ENCODE measurements around the gene C11orf42. TPM values are rescaled to one million over a fixed set of nuclear protein-coding genes. Genes with fewer than 3 reads are reported as not detected.

C11orf42 gene, protein sequence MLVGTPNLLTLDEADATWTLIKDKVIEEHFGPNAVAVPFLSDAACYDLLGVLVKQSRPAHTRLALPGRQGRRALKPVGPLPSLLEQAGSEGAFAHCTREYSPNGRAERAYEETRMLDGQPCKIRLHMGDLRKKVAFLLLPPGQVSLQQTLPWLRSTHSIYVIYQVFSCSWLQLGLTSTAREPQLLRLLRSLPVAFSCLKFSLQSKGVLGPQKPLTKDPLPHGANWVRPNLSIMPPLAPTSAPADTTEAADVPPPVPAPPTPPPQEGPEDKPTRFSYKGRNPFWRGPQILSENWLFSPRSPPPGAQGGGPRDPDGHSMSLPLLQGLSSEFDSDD
- total RNA-seq (not detected), polyA plus RNA-seq (not detected)
- long read RNA-seq, donor 1, partial matches to known transcripts, result 0 of 1 reads
- long read RNA-seq, donor 1, other reads (novel, unspliced or antisense), result 1 of 1 reads
- long read RNA-seq, donor 2, partial matches to known transcripts, result 11 of 34 reads
- long read RNA-seq, donor 2, other reads (novel, unspliced or antisense), result 23 of 34 reads
- long read RNA-seq, donor 3, partial matches to known transcripts, result 0 of 1 reads
- long read RNA-seq, donor 3, other reads (novel, unspliced or antisense), result 1 of 1 reads

DNA sequence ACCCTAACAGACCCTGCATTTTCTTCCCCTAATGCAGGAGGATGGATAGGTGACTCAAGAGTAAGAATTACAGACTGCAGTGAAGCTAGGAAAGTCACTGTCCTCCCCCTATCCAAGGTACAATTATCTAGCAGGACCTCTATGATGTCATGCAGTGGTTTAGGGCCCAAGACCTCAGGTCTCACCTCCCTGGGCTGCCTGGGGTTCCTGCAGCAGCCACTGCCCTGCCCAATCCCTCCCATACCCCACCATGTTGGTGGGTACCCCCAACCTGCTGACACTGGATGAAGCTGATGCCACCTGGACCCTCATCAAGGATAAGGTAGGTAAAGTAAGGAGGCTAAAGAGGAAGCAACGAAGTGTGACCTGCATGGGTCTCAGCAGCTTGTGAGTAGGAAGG lies at the start of gene C11orf42:
Gene C11orf42, plus strand, starts transcription at position 192 of the 400 bp plus-strand sequence. Its CDS starts 59 bp downstream, at position 251.
- Histone ChIP-seq H3K27ac (no peak within 1 kb of the TSS), H3K9me3 (no peaks in the 10 kb centered on the region), H3K36me3 (no peaks in the 10 kb centered on the region), H3K4me3 (no peak within 1 kb of the TSS), H3K4me1 (ENCODE audit: insufficient read depth) (peaks cover 3% of the 10 kb centered on the region), H3K27me3 (no peaks in the 10 kb centered on the region)
- TF ChIP-seq POLR2A (IDR thresholded peaks at IDR 0.05), result no peak
- intact Hi-C loops (cut with DNase I), result no loop called here
- 93 to 98% (median 93%) methylated on average over 1 of the region's 1 CpG for WGBS, 3 donors
- DNase-seq, result no peak

DNA sequence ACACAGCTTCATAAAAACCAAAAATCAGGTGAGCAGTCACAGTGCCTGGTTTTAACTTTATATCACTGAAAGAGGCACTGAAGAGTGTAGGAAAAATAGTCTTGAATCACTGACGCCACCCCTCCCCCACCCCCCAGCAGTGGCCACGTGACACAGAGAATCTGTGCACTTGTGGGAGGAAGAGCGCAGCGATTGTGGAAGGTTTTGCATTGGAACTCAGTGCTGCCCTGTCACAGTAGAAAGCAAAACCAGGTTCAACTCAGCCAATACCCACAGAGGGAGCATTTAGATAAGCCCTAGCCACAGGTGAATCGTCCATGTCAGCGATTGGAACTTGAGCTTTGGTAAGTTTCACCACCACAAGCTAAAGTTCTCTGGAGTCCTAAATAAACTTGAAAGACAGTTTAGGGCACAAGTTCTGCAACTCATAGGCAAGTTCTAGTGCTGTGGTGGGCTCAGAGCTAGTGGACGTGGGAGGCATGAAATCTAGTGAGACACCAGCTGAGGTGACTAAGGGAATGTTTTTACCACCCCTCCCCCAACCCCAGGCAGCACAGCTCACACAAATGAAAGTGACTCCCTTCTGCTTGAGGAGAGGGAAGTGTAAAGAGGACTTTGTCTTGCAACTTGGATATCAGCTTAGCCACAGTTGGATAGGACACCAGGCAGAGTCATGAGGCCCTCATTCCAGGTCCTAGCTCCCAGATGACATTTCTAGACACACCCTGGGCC lies 48.6 kb upstream of the C11orf42 start:
- TF ChIP-seq POLR2A (IDR thresholded peaks at IDR 0.05), result no peak
- TF ChIP-seq, protein P1, sequence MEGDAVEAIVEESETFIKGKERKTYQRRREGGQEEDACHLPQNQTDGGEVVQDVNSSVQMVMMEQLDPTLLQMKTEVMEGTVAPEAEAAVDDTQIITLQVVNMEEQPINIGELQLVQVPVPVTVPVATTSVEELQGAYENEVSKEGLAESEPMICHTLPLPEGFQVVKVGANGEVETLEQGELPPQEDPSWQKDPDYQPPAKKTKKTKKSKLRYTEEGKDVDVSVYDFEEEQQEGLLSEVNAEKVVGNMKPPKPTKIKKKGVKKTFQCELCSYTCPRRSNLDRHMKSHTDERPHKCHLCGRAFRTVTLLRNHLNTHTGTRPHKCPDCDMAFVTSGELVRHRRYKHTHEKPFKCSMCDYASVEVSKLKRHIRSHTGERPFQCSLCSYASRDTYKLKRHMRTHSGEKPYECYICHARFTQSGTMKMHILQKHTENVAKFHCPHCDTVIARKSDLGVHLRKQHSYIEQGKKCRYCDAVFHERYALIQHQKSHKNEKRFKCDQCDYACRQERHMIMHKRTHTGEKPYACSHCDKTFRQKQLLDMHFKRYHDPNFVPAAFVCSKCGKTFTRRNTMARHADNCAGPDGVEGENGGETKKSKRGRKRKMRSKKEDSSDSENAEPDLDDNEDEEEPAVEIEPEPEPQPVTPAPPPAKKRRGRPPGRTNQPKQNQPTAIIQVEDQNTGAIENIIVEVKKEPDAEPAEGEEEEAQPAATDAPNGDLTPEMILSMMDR (IDR thresholded peaks at IDR 0.05), result no peak
- no peak for TF ChIP-seq EP300 (IDR thresholded peaks at IDR 0.05)
- no peaks in the 10 kb centered on the region for H3K4me1 ChIP-seq (ENCODE audit: insufficient read depth)
- H3K36me3 ChIP-seq, result no peaks in the 10 kb centered on the region
- H3K4me3 ChIP-seq, result no peak overlapping the region
- H3K27me3 ChIP-seq, result no peaks in the 10 kb centered on the region
- no peaks in the 10 kb centered on the region for H3K9me3 ChIP-seq
- WGBS, 3 donors, result 75 to 82% (median 78%) methylated on average over 7 of the region's 7 CpGs
- intact Hi-C loops (cut with DNase I), result no loop called here
- H3K27ac ChIP-seq, result no peak overlapping the region
- DNase-seq, result no peak

DNA sequence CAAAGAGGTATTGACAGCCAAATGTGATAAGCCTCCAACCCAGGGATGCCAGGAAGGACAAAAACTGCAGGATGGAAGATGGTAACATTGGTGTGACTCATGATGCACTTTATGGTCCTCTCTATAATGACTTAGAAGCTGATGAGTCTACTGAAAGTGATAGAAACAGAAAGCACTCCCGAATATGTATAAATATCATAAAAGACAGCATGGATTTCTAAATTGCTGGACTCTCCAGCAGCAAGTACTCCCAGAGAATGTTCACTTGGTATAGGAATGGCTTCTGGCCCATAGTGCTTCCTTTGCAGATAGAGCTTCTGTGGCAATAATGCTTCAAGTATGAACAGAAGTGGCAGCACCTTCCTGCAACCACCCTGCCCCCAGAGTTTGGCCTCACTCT lies 35.1 kb upstream of the C11orf42 start, which contains the start of gene OR52B2:
Gene OR52B2, minus strand, starts transcription at position 101 of the 400 bp plus-strand sequence. Its CDS starts 0 bp downstream, at position 101.
- Histone ChIP-seq H3K4me3 (no peak within 1 kb of the TSS), H3K36me3 (no peaks in the 10 kb centered on the region), H3K4me1 (ENCODE audit: insufficient read depth) (no peaks in the 10 kb centered on the region), H3K27ac (no peak within 1 kb of the TSS), H3K9me3 (no peaks in the 10 kb centered on the region), H3K27me3 (no peaks in the 10 kb centered on the region)
- WGBS, 3 donors, result 80 to 90% (median 82%) methylated on average over 1 of the region's 1 CpG
- TF ChIP-seq, protein P1 (IDR thresholded peaks at IDR 0.05), result no peak
- no peak for TF ChIP-seq POLR2A (IDR thresholded peaks at IDR 0.05)
- TF ChIP-seq EP300 (IDR thresholded peaks at IDR 0.05), result no peak
- no peak for DNase-seq
- intact Hi-C loops (cut with DNase I), result no loop called here

DNA sequence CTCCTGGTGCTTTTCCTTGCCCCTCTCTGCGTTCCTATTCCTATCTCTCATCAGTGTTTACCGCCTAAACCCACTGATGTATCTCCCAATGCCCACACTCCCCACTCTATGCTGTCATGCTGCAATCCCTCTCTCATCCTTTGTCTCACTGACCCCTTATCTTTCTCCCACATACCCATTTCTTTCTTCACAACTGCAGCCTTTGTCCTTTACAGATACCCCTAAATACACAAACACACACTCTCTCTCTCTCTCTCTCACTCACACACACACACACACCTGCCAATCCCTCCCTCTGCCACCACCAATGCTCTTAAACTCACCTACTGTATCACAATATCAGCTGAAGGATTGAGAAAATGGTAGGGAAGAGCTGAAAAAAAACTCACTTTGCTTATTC lies 29.9 kb upstream of the C11orf42 start:
- H3K4me3 ChIP-seq, result no peak overlapping the region
- TF ChIP-seq, protein P1 (IDR thresholded peaks at IDR 0.05), result no peak
- TF ChIP-seq POLR2A (IDR thresholded peaks at IDR 0.05) (no peak), EP300 (IDR thresholded peaks at IDR 0.05) (no peak)
- no peaks in the 10 kb centered on the region for H3K36me3 ChIP-seq
- intact Hi-C loops (cut with DNase I), result no loop called here
- H3K27me3 ChIP-seq, result no peaks in the 10 kb centered on the region
- no peak for DNase-seq
- no peaks in the 10 kb centered on the region for H3K9me3 ChIP-seq
- no peaks in the 10 kb centered on the region for H3K4me1 ChIP-seq (ENCODE audit: insufficient read depth)
- H3K27ac ChIP-seq, result no peak overlapping the region
- WGBS, 3 donors, result 53 to 62% (median 57%) methylated on average over 2 of the region's 2 CpGs

Measured in ovary (tissue), 10 donors.